Heart left ventricle (tissue), 13 donors: Measurements from ENCODE around the gene ORAI2.

Source experiments
- CTCF ChIP-seq, 12 donors: fragments of 200-600 bp; sonication (generic) in 4 of 12; IDR thresholded peaks; one replicate each; pipeline versions ENCODE4 v1.5.0 to v1.8.0; 2018 to 2022; ENCODE audit warnings: antibody characterized with exemption in 12 of 12, mild to moderate bottlenecking in 5 of 12
- POLR2A ChIP-seq, 2 donors: fragments of 450-650 bp; IDR thresholded peaks; one replicate each; pipeline ENCODE4 v1.6.1; 2017; ENCODE audit warnings: antibody characterized with exemption in 2 of 2, mild to moderate bottlenecking in 2 of 2, moderate library complexity in 2 of 2
- donor health status: ischemic (EF 13 %, LVEDD 7.1; RV severe dilation, severe dysfunction).
- donor health status: DM: no; HTN: yes; CAD: no.
- donor health status: DM: no; HTN: no; CAD: no.
- donor health status: ischemic (EF 25% LVEDD 6.9; RV normal size, moderate dysfunction).
- donor health status: ischemic (EF 25% LVEDD 5.7; RV mildly dilated, moderate dysfunction).
- donor health status: ischemic (EF 35%, LVEDD 5.7; RV mildly dilated, moderate dysfunction).
- donor health status: nonischemic (EF 11% LVEDD 7.7; RV severe dilation, severe dysfunction).
- donor health status: DM: yes; HTN: yes; CAD: no.
- donor health status: PGD.
- donor health status: ischemic (EF 29% LVEDD 5.4; RV normal size, mild dysfunction).
- donor health status: nonischemic (EF 23%, LVEDD 6.1; RV moderate dilation, normal function).

DNA sequence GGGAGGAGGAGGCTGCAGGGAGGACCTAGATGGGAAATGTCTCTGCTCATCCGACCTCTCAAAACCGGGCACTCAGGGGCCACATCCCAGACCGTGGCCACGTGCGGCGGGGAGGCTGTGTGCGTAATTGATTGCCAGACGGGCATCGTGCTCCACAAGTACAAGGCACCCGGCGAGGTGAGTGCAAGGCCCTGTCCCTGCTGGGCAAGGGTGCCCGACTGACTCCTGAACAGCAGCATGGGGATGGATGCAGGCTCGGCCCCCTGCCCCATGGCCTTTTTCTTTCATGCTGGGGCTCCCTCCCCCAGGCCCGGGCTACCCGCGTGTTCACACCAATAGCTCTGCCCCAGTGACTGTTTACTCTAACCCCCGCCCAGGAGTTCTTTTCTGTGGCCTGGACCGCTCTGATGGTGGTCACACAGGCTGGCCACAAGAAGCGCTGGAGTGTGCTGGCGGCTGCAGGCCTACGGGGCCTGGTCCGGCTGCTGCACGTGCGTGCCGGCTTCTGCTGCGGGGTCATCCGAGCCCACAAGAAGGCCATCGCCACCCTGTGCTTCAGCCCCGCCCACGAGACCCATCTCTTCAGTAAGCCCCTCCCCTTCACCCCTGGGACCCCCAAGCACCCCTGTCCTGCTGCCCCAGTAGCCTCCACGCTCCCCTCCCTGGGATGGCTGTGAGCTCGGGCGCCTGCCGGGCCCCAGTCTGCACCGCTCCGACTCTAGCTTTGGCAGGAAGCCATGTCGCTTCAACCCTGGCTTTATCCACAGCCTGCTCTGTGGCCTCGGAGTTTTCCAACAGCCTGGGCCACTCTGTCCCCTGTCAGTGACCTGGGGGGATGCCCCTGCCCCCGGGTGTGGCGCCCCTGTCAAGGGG, 35.3 kb downstream of the ORAI2 start:
- TF ChIP-seq POLR2A (IDR thresholded peaks at IDR 0.05) (no peak), CTCF (IDR thresholded peaks at IDR 0.05) (no peak)
